ENCODE measurements around the gene LRP1.
"Not testable (repeated sequence)": the region's sequence is repeated elsewhere in the genome, so short reads cannot be mapped to it uniquely, and the experiment has no call there.

LRP1 gene

DNA sequence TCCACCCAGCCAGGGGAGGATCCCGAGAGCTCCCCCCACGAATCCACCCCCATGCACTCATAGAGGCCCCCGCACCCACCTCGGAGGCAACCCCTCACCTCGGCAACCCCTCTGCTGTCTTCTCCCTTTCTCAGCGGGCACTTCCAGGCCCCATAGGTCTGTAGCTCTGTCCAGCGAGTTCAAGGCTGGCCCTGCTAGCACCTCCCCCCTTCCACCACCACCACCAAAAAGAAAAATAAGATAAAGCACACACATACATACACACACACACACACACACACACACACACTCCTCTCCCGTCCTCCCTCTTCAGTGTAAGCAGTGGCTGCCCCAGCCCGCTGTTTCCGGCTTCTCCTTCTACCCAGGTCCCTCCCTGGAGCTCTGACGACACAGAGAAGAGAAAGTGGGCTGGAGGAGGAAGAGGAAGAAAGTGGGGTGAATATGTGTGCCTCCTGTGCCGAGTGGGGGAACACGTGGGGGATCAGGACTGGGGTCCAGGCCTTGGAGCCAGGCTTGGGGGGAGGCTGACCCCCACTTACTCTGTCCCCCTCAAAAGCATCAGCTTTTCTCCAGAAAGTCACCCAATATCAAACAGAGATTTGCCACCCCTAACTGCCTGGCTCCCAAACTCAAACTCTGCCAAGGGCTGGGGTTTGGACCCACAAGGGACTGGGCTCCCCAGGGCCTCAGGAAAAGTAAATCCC, 17.1 kb upstream of the LRP1 start, which contains the start of gene STAT6:
STAT6 (minus strand) TSS at position 332 of the 704 bp plus-strand sequence. CDS start 3,084 bp downstream, outside the sequence.
- DNase-seq (ENCODE audit: low read depth) = no peak

DNA sequence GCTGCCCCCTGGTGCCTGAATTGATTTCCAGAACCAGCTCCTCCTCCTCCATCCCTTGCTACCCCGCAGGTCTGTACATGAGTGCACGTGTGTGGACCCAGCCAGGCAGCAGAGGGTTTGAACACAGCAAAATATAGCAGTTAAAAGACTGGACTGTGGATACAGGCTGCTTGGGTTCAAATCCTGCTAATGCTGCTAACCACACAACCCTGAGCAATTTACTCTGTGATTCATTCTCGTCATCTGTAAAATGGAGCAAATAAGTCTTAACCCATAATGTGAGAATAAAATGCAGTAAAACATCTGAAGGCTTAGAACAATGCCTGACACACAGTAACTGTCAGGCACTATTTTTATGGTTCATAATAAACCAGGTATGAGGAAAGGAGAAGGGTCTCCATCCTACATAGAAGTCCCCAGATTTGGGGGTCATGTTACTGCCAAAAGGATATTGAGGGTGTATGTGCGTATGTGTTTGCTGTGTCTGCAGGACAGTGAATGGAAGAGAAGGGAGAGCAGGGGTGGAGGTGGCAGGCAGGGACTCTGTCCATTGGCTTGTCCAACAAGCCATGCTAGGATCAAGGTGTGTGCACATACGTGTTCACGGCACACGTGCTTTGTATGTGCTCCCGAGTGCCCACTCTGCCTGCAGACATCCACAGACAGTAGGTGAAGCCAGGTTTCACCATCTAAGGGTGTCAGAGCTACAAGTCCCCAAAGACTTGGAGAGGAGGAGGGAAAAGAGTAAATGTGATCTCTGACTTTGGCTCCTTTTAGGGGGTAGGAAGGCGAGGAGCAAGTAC, 15.6 kb upstream of the LRP1 start:
- DNase-seq (ENCODE audit: low read depth) = no peak

DNA sequence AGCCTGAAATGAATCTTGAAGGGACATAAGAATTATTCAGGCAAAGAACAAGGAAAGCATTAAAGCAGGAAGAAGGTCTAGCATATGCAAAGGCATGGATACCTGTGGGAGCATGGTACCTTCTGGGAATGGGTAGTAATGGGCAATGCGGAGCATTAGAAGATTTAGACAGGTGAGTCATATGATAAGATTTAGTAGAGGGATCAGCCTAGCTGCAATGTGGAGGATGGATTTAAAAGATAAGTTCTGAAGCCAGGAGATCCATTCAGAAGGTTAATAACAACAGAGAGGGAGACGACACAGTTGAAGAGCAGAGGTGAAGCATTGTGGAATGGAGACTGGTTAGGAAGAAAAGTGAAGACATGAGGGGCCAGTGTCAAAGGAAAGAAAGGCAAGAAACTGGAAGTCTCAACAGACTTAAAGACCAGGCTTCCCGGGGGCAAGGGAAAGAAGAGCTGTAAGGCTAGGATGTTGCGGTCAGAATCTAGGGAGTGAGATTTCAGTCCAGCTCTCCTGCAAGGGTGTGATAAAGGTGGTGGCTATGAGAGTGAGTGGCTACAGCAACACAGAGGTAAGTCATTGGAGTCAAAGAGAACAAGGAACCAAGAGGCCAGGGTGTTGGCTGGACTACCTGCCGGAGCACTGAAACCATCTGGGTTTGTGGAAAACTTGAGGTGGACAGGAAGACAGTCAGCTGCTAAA, 11.6 kb upstream of the LRP1 start:
- DNase-seq (ENCODE audit: low read depth) = no peak

DNA sequence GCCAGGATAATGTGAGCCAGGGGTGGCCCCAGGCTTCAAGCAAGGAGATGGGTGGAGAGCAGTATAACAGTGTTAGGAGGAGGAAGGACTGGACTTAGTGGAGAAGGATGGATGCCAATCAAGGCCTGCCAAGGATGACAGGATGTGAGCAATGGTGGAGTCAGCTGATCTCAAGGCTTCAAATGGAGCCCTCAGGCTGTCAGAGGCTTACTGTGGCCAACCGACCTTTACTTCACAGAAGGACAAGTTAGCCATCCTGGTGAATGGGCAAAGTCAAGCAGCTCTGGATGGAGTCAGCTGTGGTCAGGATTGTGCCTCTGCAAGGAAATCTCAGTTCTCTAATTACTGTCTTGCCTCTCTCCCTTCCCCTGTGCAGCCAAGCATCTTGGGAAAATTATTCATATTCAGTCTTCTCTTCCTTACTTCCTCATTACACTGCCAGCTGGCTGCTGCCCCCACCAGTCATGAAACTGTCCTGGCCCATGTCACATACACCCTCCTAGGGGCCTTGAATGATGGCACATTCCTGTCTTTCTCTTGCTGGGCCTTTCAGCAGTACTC, 9.5 kb upstream of the LRP1 start:
- no peak for DNase-seq (ENCODE audit: low read depth)

DNA sequence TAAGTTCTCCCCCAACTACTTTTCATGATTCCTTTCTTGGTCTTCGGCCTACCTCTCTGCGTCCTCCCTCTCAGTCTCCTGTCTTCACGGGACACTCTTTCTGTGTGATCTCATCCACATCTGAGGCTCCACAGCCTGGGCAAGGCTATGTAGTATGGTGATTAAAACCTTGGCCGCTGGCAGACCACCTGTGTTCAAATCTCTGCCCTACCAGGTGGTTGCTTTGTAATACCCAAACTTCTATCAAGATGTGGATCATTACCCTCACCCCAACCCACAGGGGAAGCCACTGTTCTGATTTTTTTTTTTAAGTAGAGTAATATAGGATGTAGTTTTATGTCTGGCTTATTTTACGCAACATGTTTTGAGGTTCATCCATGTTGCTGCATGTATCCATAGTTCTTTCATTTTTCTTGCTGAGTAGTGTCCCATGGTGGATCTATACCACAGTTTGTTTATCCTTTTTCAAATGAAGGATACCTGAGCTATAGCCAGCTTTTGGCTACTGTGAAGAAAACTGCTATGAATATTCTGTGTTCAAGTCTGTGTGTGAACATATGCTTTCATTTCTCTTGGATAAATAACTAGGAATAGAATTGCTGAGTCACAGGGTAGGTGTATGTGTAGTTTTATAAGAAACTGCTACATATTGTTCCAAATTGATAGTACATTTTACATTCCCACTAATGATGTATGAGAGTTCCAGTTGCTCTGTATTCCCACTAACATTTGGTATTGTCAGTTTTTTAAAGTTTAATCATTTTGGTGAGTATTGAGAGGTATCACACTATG, 8.8 kb upstream of the LRP1 start:
- DNase-seq (ENCODE audit: low read depth) = no peak

DNA sequence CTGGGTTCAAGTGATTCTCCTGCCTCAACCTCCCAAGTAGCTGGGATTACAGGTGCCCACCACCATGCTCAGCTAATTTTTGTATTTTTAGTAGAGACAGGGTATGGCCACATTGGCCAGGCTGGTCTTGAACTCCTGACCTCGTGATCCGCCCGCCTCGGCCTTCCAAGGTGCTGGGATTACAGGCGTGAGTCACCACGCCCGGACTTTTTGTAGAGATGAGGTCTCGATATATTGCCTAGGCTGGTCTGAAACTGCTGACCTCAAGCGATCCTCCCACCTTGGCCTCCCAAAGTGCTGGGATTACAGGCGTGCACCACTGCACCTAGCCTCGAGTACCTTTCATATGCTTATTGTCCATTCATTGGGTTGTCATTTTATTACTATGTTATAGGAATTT, 7.6 kb upstream of the LRP1 start:
- not testable (repeated sequence) for DNase-seq (ENCODE audit: low read depth)

DNA sequence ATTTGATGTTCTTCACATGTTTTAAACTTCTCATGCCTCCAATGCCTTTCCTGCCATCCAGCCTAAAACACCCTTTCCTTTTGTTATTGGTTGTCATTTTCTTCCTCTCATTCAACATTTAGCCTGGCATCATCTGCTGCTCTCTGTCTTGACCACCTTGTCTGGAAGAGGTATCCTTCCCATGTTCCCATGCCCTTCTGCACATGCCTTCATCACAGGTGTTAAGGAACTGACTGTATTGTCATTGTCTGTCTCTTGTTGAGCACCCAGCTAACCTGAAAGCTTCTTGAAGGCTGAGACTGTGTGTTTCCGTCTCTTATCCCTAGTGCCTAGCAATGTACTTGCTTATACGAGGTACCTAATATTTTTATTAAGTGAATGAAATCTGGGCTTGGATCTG, 4.5 kb upstream of the LRP1 start:
- no peak for DNase-seq (ENCODE audit: low read depth)

DNA sequence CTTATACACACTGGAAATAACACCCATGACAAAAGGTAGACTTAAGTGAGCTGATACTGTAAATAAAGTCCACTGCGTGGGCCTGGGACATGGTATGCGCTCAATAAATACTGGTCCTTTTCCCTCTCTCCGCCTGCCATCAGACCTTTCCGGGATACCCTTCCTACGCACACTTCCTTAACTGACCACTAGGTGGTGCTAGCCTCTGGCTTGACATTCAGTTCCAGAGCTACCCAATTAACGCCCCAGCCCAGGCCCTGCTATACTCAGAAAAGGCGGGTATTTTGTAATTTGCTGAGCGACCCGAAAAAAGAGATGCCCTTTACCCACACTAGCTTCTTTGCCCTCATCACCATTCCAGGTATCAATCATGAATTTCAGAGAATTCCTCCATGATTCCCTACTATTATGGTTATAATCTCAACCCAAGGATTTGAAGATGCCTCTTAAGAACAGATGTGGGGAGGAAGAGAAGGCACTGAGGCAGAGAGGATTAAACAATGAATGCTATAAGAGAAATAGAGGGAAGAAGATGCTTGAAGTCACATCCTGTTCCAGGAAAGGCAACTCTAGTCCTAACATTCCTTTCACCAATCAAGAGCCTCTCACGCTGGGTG, 3.9 kb upstream of the LRP1 start:
- DNase-seq (ENCODE audit: low read depth) = no peak

DNA sequence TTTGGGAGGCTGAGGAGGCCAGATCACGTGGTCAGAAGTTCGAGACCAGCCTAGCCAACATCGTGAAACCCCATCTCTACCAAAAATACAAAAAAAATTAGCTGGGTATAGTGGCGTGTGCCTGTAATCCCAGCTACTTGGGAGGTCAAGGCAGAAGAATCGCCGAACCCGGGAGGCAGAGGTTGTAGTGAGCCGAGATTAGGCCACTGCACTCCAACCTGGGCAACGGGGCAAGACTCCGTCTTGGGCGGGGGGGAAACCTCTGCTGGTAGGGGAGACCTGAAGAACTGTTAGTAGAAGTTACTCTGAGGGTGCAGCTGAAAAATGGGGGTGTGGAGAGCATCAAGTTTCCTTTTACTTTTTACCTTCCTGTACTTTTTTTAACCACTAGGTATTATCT, 2.2 kb upstream of the LRP1 start:
- no peak for DNase-seq (ENCODE audit: low read depth)

DNA sequence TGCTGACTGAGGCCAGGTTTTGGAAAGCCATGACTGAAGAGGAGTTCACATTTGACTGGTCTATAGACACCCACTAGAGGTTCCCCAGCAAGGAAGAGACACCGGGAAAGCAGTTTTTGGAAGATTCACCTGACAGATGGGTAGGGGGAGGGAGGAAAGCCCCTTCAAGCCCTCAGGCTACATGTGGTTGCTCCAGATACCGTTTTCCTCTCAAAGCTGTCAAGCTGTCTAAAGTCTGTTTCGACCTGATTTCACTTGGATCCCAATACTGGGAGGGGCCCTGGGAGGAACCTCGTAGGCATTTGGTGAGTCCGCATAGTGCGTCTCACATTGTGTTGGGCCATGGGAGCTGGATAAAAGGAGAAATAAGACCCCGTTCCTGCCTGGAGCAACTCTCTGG, 1.7 kb upstream of the LRP1 start:
- DNase-seq (ENCODE audit: low read depth) = no peak

DNA sequence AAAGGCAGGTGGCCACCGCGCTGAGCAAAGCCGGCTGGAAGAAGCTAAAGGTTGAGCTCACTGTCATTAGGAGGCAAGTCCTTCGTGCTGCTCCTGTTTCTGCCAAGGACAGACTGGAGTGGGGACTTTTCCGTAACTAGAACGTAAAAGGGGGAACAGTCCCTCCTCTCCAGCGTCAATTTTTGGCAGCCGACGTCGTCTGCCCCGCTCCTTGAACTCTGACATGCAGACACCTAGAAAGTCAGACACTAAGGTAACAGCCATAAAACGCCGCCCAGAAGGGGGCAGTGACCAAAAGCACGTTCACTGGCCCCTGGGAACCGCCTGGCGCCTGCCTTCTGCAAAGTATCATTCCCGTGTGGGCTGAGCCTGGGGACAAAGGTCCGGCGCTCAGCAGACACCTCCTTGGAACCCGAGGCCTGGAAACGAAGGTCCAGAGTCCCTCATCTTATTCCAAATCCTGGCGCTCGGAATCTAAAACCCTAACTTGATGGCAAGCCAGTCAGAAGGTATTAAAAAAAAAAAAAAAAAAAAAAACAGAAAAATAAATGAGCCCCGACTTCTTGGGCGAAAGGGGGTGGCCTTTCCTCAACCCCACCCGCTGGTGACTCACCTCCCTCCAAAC, 1.1 kb upstream of the LRP1 start:
- DNase-seq (ENCODE audit: low read depth) = no peak

DNA sequence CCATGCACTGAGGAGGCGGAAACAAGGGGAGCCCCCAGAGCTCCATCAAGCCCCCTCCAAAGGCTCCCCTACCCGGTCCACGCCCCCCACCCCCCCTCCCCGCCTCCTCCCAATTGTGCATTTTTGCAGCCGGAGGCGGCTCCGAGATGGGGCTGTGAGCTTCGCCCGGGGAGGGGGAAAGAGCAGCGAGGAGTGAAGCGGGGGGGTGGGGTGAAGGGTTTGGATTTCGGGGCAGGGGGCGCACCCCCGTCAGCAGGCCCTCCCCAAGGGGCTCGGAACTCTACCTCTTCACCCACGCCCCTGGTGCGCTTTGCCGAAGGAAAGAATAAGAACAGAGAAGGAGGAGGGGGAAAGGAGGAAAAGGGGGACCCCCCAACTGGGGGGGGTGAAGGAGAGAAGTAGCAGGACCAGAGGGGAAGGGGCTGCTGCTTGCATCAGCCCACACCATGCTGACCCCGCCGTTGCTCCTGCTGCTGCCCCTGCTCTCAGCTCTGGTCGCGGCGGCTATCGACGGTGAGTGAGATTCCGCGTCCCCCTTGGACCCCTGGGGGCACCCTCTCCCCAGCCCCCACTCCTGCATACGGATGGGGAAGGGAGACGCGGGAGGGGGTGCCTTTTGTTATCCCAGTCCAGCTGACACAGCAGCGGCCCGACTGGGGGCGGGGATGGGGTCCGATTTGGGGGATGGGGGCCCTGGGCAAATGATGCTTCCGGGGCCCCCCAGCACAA, 400 bp downstream of the LRP1 start:
- no peak for DNase-seq (ENCODE audit: low read depth)

DNA sequence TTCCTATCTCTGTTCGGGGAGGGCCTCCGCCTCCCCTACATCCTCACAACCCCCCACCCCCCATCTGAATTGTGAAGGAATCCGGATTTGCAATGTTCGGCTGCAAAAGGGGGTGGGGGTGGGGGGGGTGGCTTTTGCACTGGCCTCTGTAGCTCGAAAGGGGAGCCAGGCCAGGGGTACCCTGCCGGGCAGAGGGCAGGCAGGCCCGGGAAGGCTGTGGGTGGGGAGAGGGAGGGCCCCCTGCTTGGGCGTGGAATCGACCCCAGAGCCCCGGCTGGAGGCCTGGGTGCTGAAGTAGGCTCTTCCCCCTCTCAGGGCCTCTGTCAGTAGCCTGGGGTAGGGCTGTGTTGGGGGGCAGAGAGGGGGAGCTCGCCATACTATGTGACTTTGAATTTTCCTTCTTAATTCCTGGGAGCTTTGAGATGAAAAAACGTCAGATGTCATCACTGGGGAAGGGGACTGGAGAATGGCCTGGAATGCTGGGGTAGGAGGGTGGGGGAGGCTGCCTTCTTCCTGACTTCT, 1.1 kb downstream of the LRP1 start:
- no peak for DNase-seq (ENCODE audit: low read depth)

DNA sequence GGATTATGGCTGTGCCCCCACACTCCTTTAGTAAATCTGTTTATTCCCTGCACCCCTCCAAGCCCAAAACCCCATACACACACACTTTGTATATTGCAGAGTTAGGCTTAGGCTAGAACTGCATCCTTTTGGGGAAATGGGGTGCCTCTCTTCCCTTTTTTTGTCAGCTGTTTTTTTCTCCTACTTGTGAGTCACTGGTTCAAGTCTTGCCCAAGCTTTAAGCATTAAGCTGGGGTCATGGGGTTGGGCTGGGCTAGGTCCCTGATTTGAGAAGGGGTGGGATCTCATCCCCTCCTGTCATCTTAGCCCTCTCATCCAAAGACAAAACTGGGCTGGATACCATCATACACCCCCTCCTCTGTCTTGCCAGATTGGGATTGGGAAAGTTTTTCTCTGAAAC, 1.6 kb downstream of the LRP1 start:
- no peak for DNase-seq (ENCODE audit: low read depth)

DNA sequence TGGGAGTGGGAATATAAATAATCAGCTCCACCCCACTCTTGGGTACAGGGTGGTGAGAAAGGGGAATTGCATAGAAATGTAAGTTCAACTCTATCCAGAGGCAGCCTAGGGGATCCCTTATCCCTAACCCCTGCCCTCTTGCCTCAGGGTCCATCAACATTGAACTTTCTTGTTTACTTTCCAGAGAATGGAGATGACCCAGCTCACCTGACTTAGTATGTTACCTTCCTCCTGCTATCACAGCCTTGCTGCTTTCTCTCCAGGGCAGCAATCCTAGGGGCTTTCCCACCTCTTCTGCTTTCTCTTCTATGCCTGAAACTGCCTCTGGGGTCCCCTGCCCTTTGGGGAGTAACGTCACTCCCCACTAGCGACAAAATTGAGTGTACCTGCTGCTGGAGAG, 2.7 kb downstream of the LRP1 start:
- DNase-seq (ENCODE audit: low read depth) = no peak

DNA sequence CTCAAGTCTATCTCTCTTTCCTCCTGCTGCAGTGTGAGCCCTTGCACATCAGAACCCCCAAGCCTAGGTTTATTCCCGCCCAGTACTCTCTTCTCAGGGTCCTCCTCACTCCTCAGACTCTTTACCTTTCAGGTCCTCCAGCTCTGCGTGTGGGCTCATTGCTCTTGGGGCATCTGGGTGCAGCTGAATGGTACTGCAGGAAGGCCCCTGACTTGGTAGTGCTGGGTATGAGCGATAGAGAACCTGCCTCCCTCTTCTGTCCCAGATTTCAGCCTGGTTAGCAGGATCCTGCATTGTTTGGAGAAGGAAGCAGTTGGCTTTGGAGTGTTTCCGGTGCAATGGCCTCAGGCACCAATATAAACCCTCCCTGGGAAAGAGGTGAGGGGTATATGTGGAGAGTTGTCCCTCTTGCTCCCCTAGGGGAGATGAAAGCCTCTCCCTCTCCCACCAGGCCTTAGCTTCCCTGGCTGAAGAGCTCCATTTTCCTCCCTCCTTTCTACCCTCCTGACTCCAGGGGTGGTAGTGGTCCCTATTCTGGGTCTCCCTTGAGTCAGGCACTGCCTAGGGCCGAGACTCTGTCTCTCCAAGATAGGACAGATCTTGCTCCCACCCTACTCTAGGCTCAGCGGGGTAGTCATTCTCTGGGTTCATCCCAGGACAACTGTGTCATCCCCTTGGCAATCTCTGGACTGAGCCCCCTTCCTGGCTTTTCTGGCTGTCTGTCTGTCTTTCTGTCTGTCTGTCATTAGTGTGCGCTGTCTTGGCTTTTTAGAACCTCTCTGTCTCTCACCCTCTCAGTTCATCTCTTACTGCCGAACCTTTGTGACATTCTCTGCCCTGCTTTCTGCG, 3.8 kb downstream of the LRP1 start:
- DNase-seq (ENCODE audit: low read depth) = no peak

DNA sequence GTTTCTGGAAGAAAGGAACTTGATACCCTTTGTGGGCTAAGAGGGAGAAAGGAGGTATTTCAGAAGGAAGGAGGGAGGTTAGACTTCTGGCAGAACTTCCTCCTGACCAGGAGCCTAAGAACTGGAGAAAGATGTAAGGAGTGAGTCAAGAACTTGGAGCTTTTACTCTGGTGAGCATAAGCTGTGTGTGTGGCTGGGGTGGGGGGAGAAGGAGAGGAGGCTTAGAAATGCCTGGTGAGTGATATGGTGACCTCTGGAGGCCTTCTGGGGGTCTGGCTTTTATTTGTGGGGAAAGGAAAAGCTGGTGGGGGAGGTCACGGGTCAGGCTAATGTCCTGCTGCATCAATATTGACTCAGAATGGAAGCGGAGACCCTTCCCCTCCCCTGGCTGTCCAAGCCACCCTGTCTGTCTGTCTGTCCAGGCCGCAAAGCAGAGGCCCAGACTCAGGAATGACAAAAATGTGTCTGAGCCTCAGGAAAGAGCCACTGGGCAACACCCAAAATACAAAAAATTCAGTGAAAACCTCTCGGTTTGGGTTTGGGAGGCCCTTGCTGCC, 4.8 kb downstream of the LRP1 start:
- no peak for DNase-seq (ENCODE audit: low read depth)

DNA sequence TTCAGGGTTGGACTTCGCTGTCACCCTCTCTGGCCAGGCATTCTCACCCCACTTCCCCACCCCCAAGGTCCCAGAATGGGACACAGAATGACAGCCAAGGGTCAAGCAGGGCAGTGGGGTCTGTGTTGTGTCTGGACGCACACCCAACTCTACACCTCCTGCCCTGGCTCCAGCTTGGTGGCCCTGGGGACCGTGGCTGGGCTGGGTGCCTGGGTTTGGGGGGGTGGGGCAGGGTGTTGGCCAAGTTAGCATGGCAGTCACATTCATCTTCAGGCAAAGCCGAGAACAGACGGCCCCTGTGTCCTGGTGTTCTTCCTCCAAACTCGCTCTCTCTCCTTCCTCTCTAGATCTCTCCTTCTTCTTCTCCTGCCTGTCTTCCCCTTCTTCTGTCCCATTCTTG, 5.6 kb downstream of the LRP1 start:
- no peak for DNase-seq (ENCODE audit: low read depth)

DNA sequence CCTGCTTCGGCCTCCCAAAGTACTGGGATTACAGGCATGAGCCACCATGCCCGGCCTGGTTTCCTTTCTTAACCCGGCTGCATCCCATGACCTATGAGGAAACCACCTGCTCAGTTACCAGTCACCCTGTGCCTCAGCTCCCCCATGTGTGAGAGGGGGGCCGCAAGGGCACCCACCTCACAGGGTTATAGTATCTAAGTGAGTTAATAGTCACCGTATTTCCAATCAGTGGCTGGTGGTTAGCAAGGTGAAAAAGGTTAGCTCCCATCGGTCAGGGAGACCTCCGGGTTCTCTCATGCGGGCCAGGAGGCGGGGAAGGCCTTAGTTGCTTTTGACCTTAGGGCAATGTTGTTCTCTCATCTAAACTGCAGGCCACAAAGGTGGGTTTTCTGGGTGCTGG, 6.7 kb downstream of the LRP1 start:
- DNase-seq (ENCODE audit: low read depth) = no peak

Data from GM04503 (cell line).